Kidney (tissue), 14 donors: ENCODE results near the gene HOXB6. TPM values are rescaled to one million over a fixed set of nuclear protein-coding genes. Genes with fewer than 3 reads are reported as not detected.

Source experiments
- DNase-seq, 5 donors: peaks; one replicate each; pipeline ENCODE4 v3.0.0-alpha.2; 2013 to 2020
- FAIRE-seq: peaks from 2 replicates; lab custom pipeline; 2012; peaks lifted over from hg19 to GRCh38; lab: Jason Lieb, UNC
- H3K27ac ChIP-seq, 2 donors: one replicate each; pipeline ENCODE4 v1.7.0; 2013; ENCODE audit warnings: low read depth in 2 of 2, low read length in 2 of 2, inconsistent platforms in 1 of 2
- H3K27me3 ChIP-seq: one replicate; pipeline ENCODE4 v1.7.1; 2013; ENCODE audit warnings: low read length, inconsistent platforms; ENCODE audit not compliant: control insufficient read depth, insufficient read depth
- H3K36me3 ChIP-seq, 3 donors: one replicate each; pipeline versions ENCODE4 v1.7.0 to v1.7.1; 2013; ENCODE audit warnings: low read length in 3 of 3, control low read depth in 1 of 3, inconsistent platforms in 1 of 3; ENCODE audit not compliant: insufficient read depth in 3 of 3, control insufficient read depth in 2 of 3
- H3K4me1 ChIP-seq, 3 donors: one replicate each; pipeline versions ENCODE4 v1.7.0 to v1.7.1; 2013; ENCODE audit warnings: low read length in 3 of 3, inconsistent platforms in 1 of 3, low read depth in 1 of 3; ENCODE audit not compliant: control insufficient read depth in 2 of 3, insufficient read depth in 2 of 3
- H3K4me3 ChIP-seq, 3 donors: one replicate each; pipeline versions ENCODE4 v1.7.0 to v1.8.1; 2013; ENCODE audit warnings: low read length in 3 of 3, control low read depth in 1 of 3, inconsistent platforms in 1 of 3
- H3K9ac ChIP-seq, 3 donors: one replicate each; pipeline versions ENCODE4 v1.7.0 to v1.7.1; 2013; ENCODE audit warnings: low read length in 3 of 3, control low read depth in 1 of 3, inconsistent platforms in 1 of 3
- H3K9me3 ChIP-seq, 3 donors: one replicate each; pipeline versions ENCODE4 v1.7.0 to v1.7.1; 2013; ENCODE audit warnings: low read length in 3 of 3, control low read depth in 1 of 3, inconsistent platforms in 1 of 3; ENCODE audit not compliant: control insufficient read depth in 2 of 3, insufficient read depth in 1 of 3
- intact Hi-C: fragments of 100-400 bp; cut with DNase I; formaldehyde crosslinking; loops from one replicate; pipeline ENCODE4 v1.11.1; 2022
- polyA plus RNA-seq: library from polyadenylated mRNA; stranded (reverse); fragments of 350-450 nt; fragmentation: Illumina TruSeq; extraction: RNeasy Lipid Tissue Mini Kit (QIAGEN cat#74804); gene quantifications from one replicate; pipeline ENCODE4 v1.2.3, GENCODE V29; 2014; ENCODE audit warnings: low read depth, low replicate concordance; ENCODE audit not compliant: insufficient read depth
- total RNA-seq: library from RNA; stranded (reverse); fragmentation: NEBNext Ultra II Directional; extraction: Animal tissue kit (Norgen Biotek cat#: 25700); gene quantifications from one replicate; pipeline ENCODE4 v1.2.1, GENCODE V29; 2021
- TF ChIP-seq, protein P1 (sequence below): IDR thresholded peaks from 3 replicates; pipeline ENCODE4 v1.5.1; 2012; ENCODE audit warnings: mild to moderate bottlenecking, moderate library complexity, borderline replicate concordance; ENCODE audit not compliant: insufficient read depth; ENCODE audit errors: extremely low read depth
- donor health status: control.
- donor health status: control.
- donor health status: control.
- donor health status: control.
- donor health status: control.
- donor health status: DM: yes; HTN: yes; CAD: no.
- donor health status: Normal renal cell carcinoma (clear cell type).

The HOXB6 gene
- total and polyA plus RNA-seq, 2 donors from 2014 or later = 44.0 to 90.2 TPM

- H3K4me3 ChIP-seq = peak overlapping the region; percentile 69 to 93 (median 87)
- H3K36me3 ChIP-seq = peaks cover 0 to 3% (median 0%) of the 10 kb centered on the region in 3 donors
- H3K27me3 ChIP-seq = no peaks in the 10 kb centered on the region
- FAIRE-seq = no peak
- TF ChIP-seq, protein P1, sequence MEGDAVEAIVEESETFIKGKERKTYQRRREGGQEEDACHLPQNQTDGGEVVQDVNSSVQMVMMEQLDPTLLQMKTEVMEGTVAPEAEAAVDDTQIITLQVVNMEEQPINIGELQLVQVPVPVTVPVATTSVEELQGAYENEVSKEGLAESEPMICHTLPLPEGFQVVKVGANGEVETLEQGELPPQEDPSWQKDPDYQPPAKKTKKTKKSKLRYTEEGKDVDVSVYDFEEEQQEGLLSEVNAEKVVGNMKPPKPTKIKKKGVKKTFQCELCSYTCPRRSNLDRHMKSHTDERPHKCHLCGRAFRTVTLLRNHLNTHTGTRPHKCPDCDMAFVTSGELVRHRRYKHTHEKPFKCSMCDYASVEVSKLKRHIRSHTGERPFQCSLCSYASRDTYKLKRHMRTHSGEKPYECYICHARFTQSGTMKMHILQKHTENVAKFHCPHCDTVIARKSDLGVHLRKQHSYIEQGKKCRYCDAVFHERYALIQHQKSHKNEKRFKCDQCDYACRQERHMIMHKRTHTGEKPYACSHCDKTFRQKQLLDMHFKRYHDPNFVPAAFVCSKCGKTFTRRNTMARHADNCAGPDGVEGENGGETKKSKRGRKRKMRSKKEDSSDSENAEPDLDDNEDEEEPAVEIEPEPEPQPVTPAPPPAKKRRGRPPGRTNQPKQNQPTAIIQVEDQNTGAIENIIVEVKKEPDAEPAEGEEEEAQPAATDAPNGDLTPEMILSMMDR = no peak
- intact Hi-C loops = no loop called here
- peak overlapping the region; percentile 86 to 95 (median 91) for H3K9ac ChIP-seq
- peak overlapping the region; percentile 93 to 98 for H3K27ac ChIP-seq
- DNase-seq = no peak
- no peaks in the 10 kb centered on the region for H3K9me3 ChIP-seq
- peaks cover 3 to 18% (median 7%) of the 10 kb centered on the region in 3 donors for H3K4me1 ChIP-seq
Measured at GRCh38 chr17:48589060-48589830, 15.5 kb downstream of the HOXB6 start.

DNA sequence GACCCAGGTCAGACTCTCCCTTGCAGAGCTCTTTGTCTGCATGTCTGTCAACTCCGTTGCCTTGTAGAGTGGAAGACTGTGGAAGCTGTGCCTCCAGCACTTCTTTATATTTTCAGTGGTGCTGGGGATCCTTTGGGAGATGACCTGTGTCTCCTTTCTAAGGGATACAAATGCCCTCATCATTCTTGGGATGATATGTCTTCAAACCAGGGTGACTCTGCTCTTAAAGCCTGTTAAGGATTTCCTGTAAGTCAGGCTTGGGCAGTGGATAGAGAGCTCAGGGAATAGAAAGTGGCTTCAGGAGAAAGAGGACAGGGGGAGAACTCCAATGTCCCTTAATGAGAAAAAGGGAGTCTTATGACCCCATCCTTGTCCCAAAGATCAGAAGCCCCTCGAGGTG lies 16.3 kb downstream of the HOXB6 start:
- FAIRE-seq = no peak

GRCh38 chr17:48588074-48588415 lies 16.7 kb downstream of the HOXB6 start:
- Histone ChIP-seq H3K27me3 (no peaks in the 10 kb centered on the region), H3K4me3 (peak overlapping the region; percentile 69 to 93 (median 87))

More for the DNA sequence above, 16.3 kb downstream of the HOXB6 start:
- H3K27me3 ChIP-seq = no peaks in the 10 kb centered on the region
- intact Hi-C loops = no loop called here
- H3K36me3 ChIP-seq = peaks cover 0 to 3% (median 0%) of the 10 kb centered on the region in 3 donors
- H3K9ac ChIP-seq = peak overlapping the region; percentile 86 to 95 (median 91)
- H3K4me3 ChIP-seq = peak overlapping the region; percentile 69 to 93 (median 87)
- no peak for DNase-seq
- peak overlapping the region; percentile 93 to 98 for H3K27ac ChIP-seq
- H3K4me1 ChIP-seq = peaks cover 7 to 24% (median 10%) of the 10 kb centered on the region in 3 donors
- H3K9me3 ChIP-seq = no peaks in the 10 kb centered on the region
- TF ChIP-seq, protein P1 = no peak

More at GRCh38 chr17:48588074-48588415, 16.7 kb downstream of the HOXB6 start:
- DNase-seq (no peak), FAIRE-seq (no peak)
- Histone ChIP-seq H3K4me1 (peaks cover 11 to 29% (median 12%) of the 10 kb centered on the region in 3 donors), H3K36me3 (peaks cover 0 to 5% (median 0%) of the 10 kb centered on the region in 3 donors), H3K9ac (peak overlapping the region; percentile 86 to 95 (median 91)), H3K9me3 (no peaks in the 10 kb centered on the region), H3K27ac (peak overlapping the region; percentile 93 to 98)
- TF ChIP-seq, protein P1 = no peak
- intact Hi-C loops = no loop called here
